Heart right ventricle (tissue), 16 donors: ENCODE measurements around the gene FAXC. TPM values are rescaled to one million over a fixed set of nuclear protein-coding genes. Genes with fewer than 3 reads are reported as not detected.

Experiments used
- ATAC-seq, 8 donors: fragments of 200-7000 bp; cut with Tn5 transposase; one replicate each; pipeline ENCODE4 v1.9.1; 2020; ENCODE audit warnings: mild to moderate bottlenecking in 8 of 8, moderate library complexity in 8 of 8, moderate number of reproducible peaks in 1 of 8
- DNase-seq, 2 donors: peaks; one replicate each; pipeline ENCODE4 v3.0.0-alpha.2; 2020
- H3K27ac ChIP-seq, 10 donors: fragments of 200-600 bp; sonication (generic) in 2 of 10; one replicate each; pipeline versions ENCODE4 v1.5.0 to v1.8.0; 2020 to 2022; ENCODE audit warnings: mild to moderate bottlenecking in 3 of 10
- H3K27me3 ChIP-seq, 7 donors: fragments of 200-600 bp; one replicate each; pipeline ENCODE4 v1.8.0; 2021 to 2022; ENCODE audit warnings: mild to moderate bottlenecking in 2 of 7
- H3K36me3 ChIP-seq, 9 donors: fragments of 200-600 bp; sonication (generic) in 1 of 9; one replicate each; pipeline versions ENCODE4 v1.5.0 to v1.8.0; 2020 to 2022; ENCODE audit warnings: mild to moderate bottlenecking in 2 of 9
- H3K4me1 ChIP-seq, 9 donors: fragments of 200-600 bp; sonication (generic) in 1 of 9; one replicate each; pipeline versions ENCODE4 v1.5.0 to v1.8.0; 2020 to 2022; ENCODE audit warnings: mild to moderate bottlenecking in 4 of 9
- H3K4me3 ChIP-seq, 10 donors: fragments of 200-600 bp; sonication (generic) in 2 of 10; one replicate each; pipeline versions ENCODE4 v1.5.0 to v1.8.0; 2020 to 2022; ENCODE audit warnings: mild to moderate bottlenecking in 7 of 10, moderate library complexity in 2 of 10
- H3K9me3 ChIP-seq, 11 donors: fragments of 200-600 bp in 10 of 11; sonication (generic) in 2 of 11; one replicate each; pipeline versions ENCODE4 v1.5.0 to v1.8.0; 2013 to 2022; ENCODE audit warnings: mild to moderate bottlenecking in 2 of 11, control low read depth in 1 of 11, moderate library complexity in 1 of 11
- WGBS, 2 donors: extraction: QIAGEN DNeasy Blood & Tissue Kit; methylation state at CpG; one replicate each; pipeline ENCODE4 v1.1.7; 2013; ENCODE audit warnings: inconsistent platforms in 1 of 2; 5-methylcytosine and 5-hydroxymethylcytosine counted together
- intact Hi-C, 10 donors: fragments of 100-400 bp; cut with DNase I; formaldehyde crosslinking; loops; one replicate each; pipeline versions ENCODE4 v1.11.1 to v1.14.2; 2022
- polyA plus RNA-seq, 2 donors: library from polyadenylated mRNA; stranded (reverse); fragments of 200-250 nt; gene quantifications; one replicate each; pipeline ENCODE4 v1.2.3, GENCODE V29; 2013
- total RNA-seq, 10 donors: library from RNA; stranded (reverse); fragmentation: NEBNext Ultra II Directional in 3 of 10; extraction: Animal tissue kit (Norgen Biotek cat#: 25700) in 3 of 10; gene quantifications; one replicate each; pipeline versions ENCODE4 v1.2.1 to v1.2.4, GENCODE V29; 2021 to 2023
- TF ChIP-seq, protein P1 (sequence below), 9 donors: fragments of 200-600 bp; sonication (generic) in 2 of 9; IDR thresholded peaks; one replicate each; pipeline versions ENCODE4 v1.5.0 to v1.8.0; 2021 to 2022; ENCODE audit warnings: antibody characterized with exemption in 9 of 9, mild to moderate bottlenecking in 5 of 9, moderate library complexity in 1 of 9
- donor health status: Arrhythmogenic right ventricular cardiomyopathy.
- donor health status: ischemic (EF 13 %, LVEDD 7.1; RV severe dilation, severe dysfunction).
- donor health status: healthy with polysubstance abuse.
- donor health status: DM: no; HTN: yes; CAD: no.
- donor health status: DM: no; HTN: no; CAD: no.
- donor health status: ischemic (EF 25% LVEDD 6.9; RV normal size, moderate dysfunction).
- donor health status: ischemic (EF 25% LVEDD 5.7; RV mildly dilated, moderate dysfunction).
- donor health status: healthy.
- donor health status: DM: yes; HTN: yes; CAD: no.
- donor health status: Ischemic cardiomyopathy.
- donor health status: ischemic (EF 35%, LVEDD 5.7; RV mildly dilated, moderate dysfunction).
- donor health status: nonischemic (EF 11% LVEDD 7.7; RV severe dilation, severe dysfunction).
- donor health status: DM: yes; HTN: yes; CAD: no.
- donor health status: PGD.
- donor health status: ischemic (EF 29% LVEDD 5.4; RV normal size, mild dysfunction).
- donor health status: nonischemic (EF 23%, LVEDD 6.1; RV moderate dilation, normal function).

Gene FAXC
- total and polyA plus RNA-seq, 12 donors, result 0.07 to 1.3 (median 0.36) TPM; not detected in 5

DNA sequence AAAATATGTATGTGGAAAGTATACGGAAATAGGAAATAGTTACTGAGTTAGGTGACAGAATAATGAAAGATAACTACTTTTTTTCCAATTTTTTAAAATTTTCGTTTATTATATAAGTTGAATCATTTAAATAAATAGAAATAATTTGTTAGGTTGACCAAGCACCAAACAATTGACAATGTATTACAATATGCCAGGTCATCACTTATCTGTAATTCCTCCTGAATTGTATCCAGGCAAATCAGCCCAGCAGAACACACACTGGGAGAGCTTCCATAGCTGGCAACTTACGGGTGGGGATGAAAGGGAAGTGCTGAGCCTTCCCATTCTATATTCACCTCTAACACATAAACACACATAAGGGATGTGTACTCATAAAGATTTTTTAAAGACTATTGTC lies 40.7 kb downstream of the FAXC start:
- TF ChIP-seq, protein P1, sequence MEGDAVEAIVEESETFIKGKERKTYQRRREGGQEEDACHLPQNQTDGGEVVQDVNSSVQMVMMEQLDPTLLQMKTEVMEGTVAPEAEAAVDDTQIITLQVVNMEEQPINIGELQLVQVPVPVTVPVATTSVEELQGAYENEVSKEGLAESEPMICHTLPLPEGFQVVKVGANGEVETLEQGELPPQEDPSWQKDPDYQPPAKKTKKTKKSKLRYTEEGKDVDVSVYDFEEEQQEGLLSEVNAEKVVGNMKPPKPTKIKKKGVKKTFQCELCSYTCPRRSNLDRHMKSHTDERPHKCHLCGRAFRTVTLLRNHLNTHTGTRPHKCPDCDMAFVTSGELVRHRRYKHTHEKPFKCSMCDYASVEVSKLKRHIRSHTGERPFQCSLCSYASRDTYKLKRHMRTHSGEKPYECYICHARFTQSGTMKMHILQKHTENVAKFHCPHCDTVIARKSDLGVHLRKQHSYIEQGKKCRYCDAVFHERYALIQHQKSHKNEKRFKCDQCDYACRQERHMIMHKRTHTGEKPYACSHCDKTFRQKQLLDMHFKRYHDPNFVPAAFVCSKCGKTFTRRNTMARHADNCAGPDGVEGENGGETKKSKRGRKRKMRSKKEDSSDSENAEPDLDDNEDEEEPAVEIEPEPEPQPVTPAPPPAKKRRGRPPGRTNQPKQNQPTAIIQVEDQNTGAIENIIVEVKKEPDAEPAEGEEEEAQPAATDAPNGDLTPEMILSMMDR (IDR thresholded peaks at IDR 0.05), result no peak

DNA sequence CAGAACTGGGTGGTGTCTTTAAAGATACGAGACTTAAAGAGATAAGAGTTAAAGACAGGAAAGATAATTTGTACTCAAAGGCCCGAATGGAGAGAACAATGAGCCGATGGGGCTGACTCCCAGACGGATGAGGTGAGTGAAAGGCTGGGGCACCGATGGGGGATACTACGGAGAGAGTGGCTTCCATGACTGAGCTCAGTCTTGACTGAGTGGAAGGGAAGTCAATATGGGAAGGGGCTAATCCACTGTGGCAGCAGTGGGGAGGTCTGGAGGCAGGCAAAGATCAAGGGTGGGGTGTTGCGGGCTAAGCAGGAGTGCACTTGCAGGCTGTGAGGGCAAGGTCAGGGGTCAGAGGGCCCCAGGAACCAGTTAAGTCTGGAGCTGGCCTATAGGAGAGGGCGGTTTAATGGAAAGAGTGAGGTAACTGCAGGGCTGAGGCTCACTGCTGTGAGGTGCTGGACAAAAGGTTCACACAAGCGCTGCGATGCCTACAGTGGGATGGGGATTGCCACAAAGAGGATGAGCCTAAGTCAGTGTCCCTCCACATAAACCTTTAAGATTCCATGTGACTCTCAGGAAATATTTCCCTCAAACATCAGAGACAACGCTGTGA lies 42.1 kb downstream of the FAXC start:
- TF ChIP-seq, protein P1 (IDR thresholded peaks at IDR 0.05), result no peak
- intact Hi-C loops, result no loop called here
- Histone ChIP-seq H3K36me3 (no peaks in the 10 kb centered on the region), H3K9me3 (no peaks in the 10 kb centered on the region), H3K27ac (no peak overlapping the region), H3K4me3 (no peak overlapping the region), H3K4me1 (no peaks in the 10 kb centered on the region), H3K27me3 (no peaks in the 10 kb centered on the region)
- WGBS, 2 donors, result 55 to 63% methylated on average over 11 of the region's 11 CpGs
- no peak for ATAC-seq
- DNase-seq, result no peak

More for the DNA sequence above, 40.7 kb downstream of the FAXC start:
- DNase-seq (no peak), ATAC-seq (no peak)
- no peaks in the 10 kb centered on the region for H3K9me3 ChIP-seq
- no peak overlapping the region for H3K4me3 ChIP-seq
- intact Hi-C loops, result no loop called here
- no peaks in the 10 kb centered on the region for H3K27me3 ChIP-seq
- H3K36me3 ChIP-seq, result no peaks in the 10 kb centered on the region
- H3K27ac ChIP-seq, result no peak overlapping the region
- 75 to 76% methylated on average over 3 of the region's 3 CpGs for WGBS, 2 donors
- no peaks in the 10 kb centered on the region for H3K4me1 ChIP-seq

DNA sequence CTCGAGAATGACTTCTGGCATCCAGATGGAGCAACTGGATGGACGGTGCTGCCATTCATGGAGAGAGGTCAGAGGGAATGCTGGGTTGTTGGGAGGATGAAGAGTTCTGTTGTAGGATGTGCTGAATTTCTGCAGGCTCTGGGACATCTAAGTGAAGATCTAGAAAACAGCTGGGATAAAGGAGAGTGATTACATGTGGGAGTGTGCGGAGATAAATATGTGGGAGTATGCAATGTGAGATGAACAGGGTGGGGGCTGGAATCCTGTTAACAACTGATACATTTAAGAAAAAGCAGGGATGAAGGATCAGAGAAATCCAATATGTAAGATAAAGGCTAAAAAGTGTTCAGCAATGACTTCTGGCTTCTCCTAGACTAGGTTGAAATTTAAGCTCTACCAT lies 43.1 kb downstream of the FAXC start:
- intact Hi-C loops, result no loop called here
- Histone ChIP-seq H3K4me3 (no peak overlapping the region), H3K4me1 (no peaks in the 10 kb centered on the region), H3K27ac (no peak overlapping the region), H3K36me3 (no peaks in the 10 kb centered on the region), H3K27me3 (no peaks in the 10 kb centered on the region), H3K9me3 (no peaks in the 10 kb centered on the region)
- WGBS, 2 donors, result 56 to 77% methylated on average over 3 of the region's 3 CpGs
- ATAC-seq (no peak), DNase-seq (no peak)
- TF ChIP-seq, protein P1 (IDR thresholded peaks at IDR 0.05), result no peak

DNA sequence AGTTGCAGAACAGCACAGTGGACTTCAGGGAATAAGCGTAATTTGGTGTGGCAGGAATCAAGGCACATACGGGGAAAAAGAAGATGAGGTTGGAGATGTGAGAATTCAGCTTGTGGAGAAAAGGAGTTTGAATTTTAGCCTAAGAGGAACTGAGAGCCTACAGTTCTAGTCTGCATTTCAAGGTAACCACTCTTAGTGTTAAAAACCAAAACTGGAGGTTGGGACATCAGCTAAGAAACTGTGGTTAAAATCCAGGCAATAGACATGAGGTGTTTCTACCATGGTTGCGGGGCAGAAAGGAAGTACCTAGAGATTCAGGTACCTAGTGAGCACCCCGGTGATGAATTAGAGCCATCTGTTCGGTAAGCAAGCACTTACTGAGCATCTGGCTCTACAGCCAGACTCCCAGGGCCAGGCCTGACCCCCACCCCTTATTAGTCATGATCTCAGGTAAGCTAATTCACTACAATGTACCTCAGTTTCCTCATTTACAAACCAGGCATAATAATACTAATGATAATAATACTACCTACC lies 44.4 kb downstream of the FAXC start:
- DNase-seq (no peak), ATAC-seq (no peak)
- TF ChIP-seq, protein P1 (IDR thresholded peaks at IDR 0.05), result no peak
- intact Hi-C loops, result no loop called here
- Histone ChIP-seq H3K36me3 (no peaks in the 10 kb centered on the region), H3K27me3 (peaks cover 0 to 4% (median 0%) of the 10 kb centered on the region in 7 donors), H3K4me3 (no peak overlapping the region), H3K4me1 (no peaks in the 10 kb centered on the region), H3K27ac (no peak overlapping the region), H3K9me3 (no peaks in the 10 kb centered on the region)
- 93 to 94% methylated on average over 5 of the region's 5 CpGs for WGBS, 2 donors
